ENCODE data around the gene ZNF8.
"Not testable (repeated sequence)": the region's sequence is repeated elsewhere in the genome, so short reads cannot be mapped to it uniquely, and the experiment has no call there.

ZNF8 gene

GRCh38 chr19:58278541-58279041 is at the start of gene ZNF8:
TSS of gene ZNF8 (plus strand) at chr19:58278955. CDS start at chr19:58279082, 127 bp downstream.
- in situ Hi-C loops (cut with MboI; ENCODE audit: low pct_unique_long_range_greater_than_20kb, low sequenced_read_pairs), result no loop called here
- peak; percentile 98 for DNase-seq

- in situ Hi-C loops (cut with MboI; ENCODE audit: low pct_unique_long_range_greater_than_20kb, low sequenced_read_pairs), result no loop called here
- no peak for DNase-seq
Measured at GRCh38 chr19:58229255-58229639, 49.5 kb upstream of the ZNF8 start.

- DNase-seq, result no peak
- in situ Hi-C loops (cut with MboI; ENCODE audit: low pct_unique_long_range_greater_than_20kb, low sequenced_read_pairs), result no loop called here
Measured at GRCh38 chr19:58237324-58237723, 41.4 kb upstream of the ZNF8 start.

- DNase-seq, result no peak
- in situ Hi-C loops (cut with MboI; ENCODE audit: low pct_unique_long_range_greater_than_20kb, low sequenced_read_pairs), result no loop called here
Measured at GRCh38 chr19:58243351-58243750, 35.4 kb upstream of the ZNF8 start.

- no peak for DNase-seq
- in situ Hi-C loops (cut with MboI; ENCODE audit: low pct_unique_long_range_greater_than_20kb, low sequenced_read_pairs), result no loop called here
Measured at GRCh38 chr19:58248886-58249285, 29.9 kb upstream of the ZNF8 start.

GRCh38 chr19:58252102-58252685 is 26.6 kb upstream of the ZNF8 start:
- in situ Hi-C loops (cut with MboI; ENCODE audit: low pct_unique_long_range_greater_than_20kb, low sequenced_read_pairs), result no loop called here
- DNase-seq, result peak; percentile 24

GRCh38 chr19:58258259-58258658 is 20.5 kb upstream of the ZNF8 start:
- in situ Hi-C loops (cut with MboI; ENCODE audit: low pct_unique_long_range_greater_than_20kb, low sequenced_read_pairs); DNase-seq: not testable (repeated sequence)

GRCh38 chr19:58261600-58261967 is 17.2 kb upstream of the ZNF8 start:
- in situ Hi-C loops (cut with MboI; ENCODE audit: low pct_unique_long_range_greater_than_20kb, low sequenced_read_pairs), result no loop called here

GRCh38 chr19:58261968-58262921 is 16.5 kb upstream of the ZNF8 start:
- in situ Hi-C loops (cut with MboI; ENCODE audit: low pct_unique_long_range_greater_than_20kb, low sequenced_read_pairs), result no loop called here
- no peak for DNase-seq

More at GRCh38 chr19:58261600-58261967, 17.2 kb upstream of the ZNF8 start:
- DNase-seq, result no peak

- in situ Hi-C loops (cut with MboI; ENCODE audit: low pct_unique_long_range_greater_than_20kb, low sequenced_read_pairs), result no loop called here
- no peak for DNase-seq
Measured at GRCh38 chr19:58262922-58263296, 15.8 kb upstream of the ZNF8 start.

- DNase-seq, result no peak
Measured at GRCh38 chr19:58265100-58265499, 13.7 kb upstream of the ZNF8 start.

GRCh38 chr19:58268344-58268743 is 10.4 kb upstream of the ZNF8 start:
- no peak for DNase-seq
- in situ Hi-C loops (cut with MboI; ENCODE audit: low pct_unique_long_range_greater_than_20kb, low sequenced_read_pairs), result no loop called here

More at GRCh38 chr19:58265100-58265499, 13.7 kb upstream of the ZNF8 start:
- in situ Hi-C loops (cut with MboI; ENCODE audit: low pct_unique_long_range_greater_than_20kb, low sequenced_read_pairs), result no loop called here

- in situ Hi-C loops (cut with MboI; ENCODE audit: low pct_unique_long_range_greater_than_20kb, low sequenced_read_pairs), result no loop called here
- no peak for DNase-seq
Measured at GRCh38 chr19:58274771-58275201, 4.0 kb upstream of the ZNF8 start.

GRCh38 chr19:58275564-58275963 is 3.2 kb upstream of the ZNF8 start:
- in situ Hi-C loops (cut with MboI; ENCODE audit: low pct_unique_long_range_greater_than_20kb, low sequenced_read_pairs), result no loop called here

GRCh38 chr19:58277197-58277596 is 1.6 kb upstream of the ZNF8 start:
- in situ Hi-C loops (cut with MboI; ENCODE audit: low pct_unique_long_range_greater_than_20kb, low sequenced_read_pairs), result no loop called here
- DNase-seq, result no peak

More at GRCh38 chr19:58275564-58275963, 3.2 kb upstream of the ZNF8 start:
- DNase-seq, result no peak

GRCh38 chr19:58277748-58278540 is 811 bp upstream of the ZNF8 start:
- in situ Hi-C loops (cut with MboI; ENCODE audit: low pct_unique_long_range_greater_than_20kb, low sequenced_read_pairs), result no loop called here

GRCh38 chr19:58279042-58279924 is 528 bp downstream of the ZNF8 start:
- in situ Hi-C loops (cut with MboI; ENCODE audit: low pct_unique_long_range_greater_than_20kb, low sequenced_read_pairs), result no loop called here
- DNase-seq, result peak; percentile 28

More at GRCh38 chr19:58277748-58278540, 811 bp upstream of the ZNF8 start:
- no peak for DNase-seq

- in situ Hi-C loops (cut with MboI; ENCODE audit: low pct_unique_long_range_greater_than_20kb, low sequenced_read_pairs), result no loop called here
Measured at GRCh38 chr19:58279925-58280316, 1.2 kb downstream of the ZNF8 start.

More at GRCh38 chr19:58279925-58280316, 1.2 kb downstream of the ZNF8 start:
- no peak for DNase-seq

Measured in KBM-7 (cell line).